Body of pancreas (tissue), 4 donors: ENCODE results near the gene SYT8.

ENCODE experiments used
- CTCF ChIP-seq, 7 experiments: fragments of 450-650 bp in 4 of 7; fragments of 200-600 bp in 3 of 7; sonication (generic) in 3 of 7; IDR thresholded peaks; one replicate each; pipeline ENCODE4 v1.5.1; 2016 to 2019; ENCODE audit warnings: antibody characterized with exemption in 7 of 7
- POLR2A ChIP-seq, 3 donors: fragments of 450-650 bp; IDR thresholded peaks; one replicate each; pipeline ENCODE4 v1.6.1; 2016; ENCODE audit warnings: antibody characterized with exemption in 3 of 3, mild to moderate bottlenecking in 2 of 3

DNA sequence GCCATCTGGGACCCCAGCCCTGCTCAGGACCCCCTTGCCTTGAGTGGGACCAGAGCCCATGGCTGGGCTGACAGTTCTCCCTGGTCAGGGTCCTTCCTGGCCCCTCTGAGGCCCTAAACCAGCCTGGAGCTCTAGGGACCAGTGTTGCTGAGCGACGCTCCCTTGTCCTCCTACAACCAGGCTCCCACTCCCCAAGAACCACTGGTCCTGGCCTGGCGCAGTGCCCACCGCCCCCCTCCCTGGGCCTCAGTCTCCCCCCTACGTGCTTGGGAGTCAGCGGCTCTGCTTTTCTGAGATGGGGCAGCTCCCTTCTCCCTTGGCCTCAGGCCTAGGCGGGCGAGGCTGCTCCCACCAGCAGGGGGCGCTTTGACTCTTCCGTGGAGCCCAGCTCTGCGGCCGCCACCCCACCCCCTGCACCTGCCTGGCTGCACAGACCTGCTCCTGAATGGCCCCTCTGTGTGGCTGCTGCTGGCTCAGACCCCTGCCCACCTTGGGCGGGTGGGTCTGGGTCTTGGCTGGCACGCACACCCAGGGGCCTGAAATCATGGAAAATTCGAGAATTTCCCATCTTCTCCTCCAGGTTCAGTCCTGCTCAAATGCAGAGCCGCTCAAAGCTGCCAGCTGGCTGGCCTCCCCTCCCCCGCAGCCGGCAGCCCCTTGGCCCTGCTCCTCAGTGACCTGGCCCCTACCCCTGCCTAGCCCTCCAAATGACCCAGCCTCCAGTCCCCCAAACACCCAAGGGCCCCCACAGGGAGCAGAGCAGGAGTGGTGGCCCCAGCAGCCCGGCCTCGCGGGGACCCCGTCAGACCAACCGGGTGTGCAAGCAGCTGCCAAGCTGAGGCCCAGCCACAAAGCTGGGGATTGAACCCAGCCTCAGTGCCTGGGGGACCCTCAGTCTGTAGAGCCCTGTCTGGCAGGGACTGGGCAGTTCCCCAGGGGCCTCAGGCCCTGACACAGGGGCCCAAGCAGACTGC, 47.8 kb downstream of the SYT8 start:
- TF ChIP-seq CTCF (IDR thresholded peaks at IDR 0.05) (peak; percentile 84 to 95 (median 87)), POLR2A (IDR thresholded peaks at IDR 0.05) (no peak)
